ENCODE measurements around the gene CSPG4. TPM values are rescaled to one million over a fixed set of nuclear protein-coding genes. Genes with fewer than 3 reads are reported as not detected.
"Not testable (repeated sequence)": the region's sequence is repeated elsewhere in the genome, so short reads cannot be mapped to it uniquely, and the experiment has no call there.

CSPG4 gene
- total RNA-seq, 1 experiment from 2014 or later = 0.32 TPM

- DNase-seq (ENCODE audit: low read depth in 1 of 2, low spot score in 2 of 2) = no peak
- Histone ChIP-seq H3K27ac (no peak overlapping the region), H3K9me3 (replicated peaks) (no peaks in the 10 kb centered on the region), H3K4me1 (replicated peaks) (peaks cover 3% of the 10 kb centered on the region), H3K4me3 (no peak overlapping the region), H3K27me3 (replicated peaks) (no peaks in the 10 kb centered on the region), H3K36me3 (no peaks in the 10 kb centered on the region)
These were observed 769 bp upstream of the CSPG4 start for GRCh38 chr15:75713338-75713895.

GRCh38 chr15:75711495-75711894, 1.2 kb downstream of the CSPG4 start:
- not testable (repeated sequence) for H3K36me3 ChIP-seq; H3K9me3 ChIP-seq (replicated peaks); DNase-seq (ENCODE audit: low read depth in 1 of 2, low spot score in 2 of 2); H3K4me3 ChIP-seq; H3K27me3 ChIP-seq (replicated peaks); H3K27ac ChIP-seq; H3K4me1 ChIP-seq (replicated peaks)

GRCh38 chr15:75710874-75711273, 1.8 kb downstream of the CSPG4 start:
- H3K9me3 ChIP-seq (replicated peaks); H3K27ac ChIP-seq; H3K4me1 ChIP-seq (replicated peaks); H3K4me3 ChIP-seq; H3K27me3 ChIP-seq (replicated peaks); DNase-seq (ENCODE audit: low read depth in 1 of 2, low spot score in 2 of 2); H3K36me3 ChIP-seq: not testable (repeated sequence)

- not testable (repeated sequence) for H3K4me1 ChIP-seq (replicated peaks); H3K27ac ChIP-seq; DNase-seq (ENCODE audit: low read depth in 1 of 2, low spot score in 2 of 2); H3K36me3 ChIP-seq; H3K9me3 ChIP-seq (replicated peaks); H3K27me3 ChIP-seq (replicated peaks); H3K4me3 ChIP-seq
These were observed 3.2 kb downstream of the CSPG4 start for GRCh38 chr15:75709458-75709857.

GRCh38 chr15:75706682-75706954, 6.0 kb downstream of the CSPG4 start:
- Histone ChIP-seq H3K27ac (no peak overlapping the region), H3K4me3 (no peak overlapping the region), H3K4me1 (replicated peaks) (peaks cover 4% of the 10 kb centered on the region), H3K27me3 (replicated peaks) (no peaks in the 10 kb centered on the region), H3K36me3 (no peaks in the 10 kb centered on the region), H3K9me3 (replicated peaks) (no peaks in the 10 kb centered on the region)
- no peak for DNase-seq (ENCODE audit: low read depth in 1 of 2, low spot score in 2 of 2)

- no peak for DNase-seq (ENCODE audit: low read depth in 1 of 2, low spot score in 2 of 2)
- H3K36me3 ChIP-seq = no peaks in the 10 kb centered on the region
- H3K4me1 ChIP-seq (replicated peaks) = peaks cover 4% of the 10 kb centered on the region
- no peaks in the 10 kb centered on the region for H3K9me3 ChIP-seq (replicated peaks)
- no peaks in the 10 kb centered on the region for H3K27me3 ChIP-seq (replicated peaks)
- H3K27ac ChIP-seq = no peak overlapping the region
- no peak overlapping the region for H3K4me3 ChIP-seq
These were observed 6.6 kb downstream of the CSPG4 start for GRCh38 chr15:75705854-75706681.

GRCh38 chr15:75705375-75705774, 7.3 kb downstream of the CSPG4 start:
- not testable (repeated sequence) for H3K27ac ChIP-seq; H3K9me3 ChIP-seq (replicated peaks); H3K27me3 ChIP-seq (replicated peaks); H3K36me3 ChIP-seq; H3K4me3 ChIP-seq; DNase-seq (ENCODE audit: low read depth in 1 of 2, low spot score in 2 of 2)
- H3K4me1 ChIP-seq (replicated peaks) = peaks cover 11% of the 10 kb centered on the region

- no peak overlapping the region for H3K27ac ChIP-seq
- H3K4me1 ChIP-seq (replicated peaks) = peaks cover 17% of the 10 kb centered on the region
- no peaks in the 10 kb centered on the region for H3K9me3 ChIP-seq (replicated peaks)
- DNase-seq (ENCODE audit: low read depth in 1 of 2, low spot score in 2 of 2) = no peak
- no peaks in the 10 kb centered on the region for H3K36me3 ChIP-seq
- H3K4me3 ChIP-seq = no peak overlapping the region
- no peaks in the 10 kb centered on the region for H3K27me3 ChIP-seq (replicated peaks)
These were observed 8.0 kb downstream of the CSPG4 start for GRCh38 chr15:75704618-75705017.

- H3K4me1 ChIP-seq (replicated peaks) = peaks cover 17% of the 10 kb centered on the region
- no peak overlapping the region for H3K27ac ChIP-seq
- H3K36me3 ChIP-seq = no peaks in the 10 kb centered on the region
- no peak overlapping the region for H3K4me3 ChIP-seq
- no peaks in the 10 kb centered on the region for H3K27me3 ChIP-seq (replicated peaks)
- no peaks in the 10 kb centered on the region for H3K9me3 ChIP-seq (replicated peaks)
- DNase-seq (ENCODE audit: low read depth in 1 of 2, low spot score in 2 of 2) = no peak
These were observed 8.4 kb downstream of the CSPG4 start for GRCh38 chr15:75704263-75704615.

GRCh38 chr15:75703440-75704262, 9.0 kb downstream of the CSPG4 start:
- not testable (repeated sequence) for DNase-seq (ENCODE audit: low read depth in 1 of 2, low spot score in 2 of 2)
- peaks cover 17% of the 10 kb centered on the region for H3K4me1 ChIP-seq (replicated peaks)

GRCh38 chr15:75702436-75702835, 10.2 kb downstream of the CSPG4 start:
- Histone ChIP-seq H3K27ac (no peak overlapping the region), H3K9me3 (replicated peaks) (no peaks in the 10 kb centered on the region), H3K27me3 (replicated peaks) (no peaks in the 10 kb centered on the region), H3K36me3 (no peaks in the 10 kb centered on the region), H3K4me3 (no peak overlapping the region), H3K4me1 (replicated peaks) (peaks cover 17% of the 10 kb centered on the region)
- no peak for DNase-seq (ENCODE audit: low read depth in 1 of 2, low spot score in 2 of 2)

More at GRCh38 chr15:75703440-75704262, 9.0 kb downstream of the CSPG4 start:
- H3K27ac ChIP-seq; H3K27me3 ChIP-seq (replicated peaks); H3K9me3 ChIP-seq (replicated peaks); H3K36me3 ChIP-seq; H3K4me3 ChIP-seq: not testable (repeated sequence)

- H3K9me3 ChIP-seq (replicated peaks); H3K4me3 ChIP-seq; H3K27me3 ChIP-seq (replicated peaks); DNase-seq (ENCODE audit: low read depth in 1 of 2, low spot score in 2 of 2); H3K27ac ChIP-seq; H3K36me3 ChIP-seq: not testable (repeated sequence)
- peaks cover 17% of the 10 kb centered on the region for H3K4me1 ChIP-seq (replicated peaks)
These were observed 11.3 kb downstream of the CSPG4 start for GRCh38 chr15:75701071-75702003.

GRCh38 chr15:75699961-75700874, 12.4 kb downstream of the CSPG4 start:
- H3K27me3 ChIP-seq (replicated peaks); H3K9me3 ChIP-seq (replicated peaks); H3K36me3 ChIP-seq; H3K27ac ChIP-seq; H3K4me3 ChIP-seq: not testable (repeated sequence)
- DNase-seq (ENCODE audit: low read depth in 1 of 2, low spot score in 2 of 2) = peak; percentile 56 to 67
- peaks cover 17% of the 10 kb centered on the region for H3K4me1 ChIP-seq (replicated peaks)
